ENCODE measurements around the gene PCBP3.

The PCBP3 gene

DNA sequence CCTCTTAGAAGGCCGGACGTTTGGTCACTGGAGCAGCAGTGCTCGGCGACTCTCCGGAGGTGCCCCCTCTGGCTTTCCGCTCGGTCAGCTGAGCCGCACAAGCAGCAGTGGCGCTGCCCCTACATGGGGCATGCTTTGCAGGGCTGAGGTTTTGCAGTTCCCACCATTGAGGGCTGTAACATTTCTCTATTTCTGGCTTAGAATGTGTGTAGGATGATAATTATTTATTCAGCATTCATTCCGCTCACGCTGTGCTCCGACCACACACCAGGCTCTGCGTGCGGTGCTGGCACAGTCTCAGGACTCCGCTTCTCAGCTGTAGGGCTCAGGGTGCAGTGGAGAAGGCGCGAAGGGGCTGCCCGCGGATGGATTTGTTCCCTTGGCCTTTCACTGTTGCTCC, 119.5 kb downstream of the PCBP3 start:
- DNase-seq, result no peak

DNA sequence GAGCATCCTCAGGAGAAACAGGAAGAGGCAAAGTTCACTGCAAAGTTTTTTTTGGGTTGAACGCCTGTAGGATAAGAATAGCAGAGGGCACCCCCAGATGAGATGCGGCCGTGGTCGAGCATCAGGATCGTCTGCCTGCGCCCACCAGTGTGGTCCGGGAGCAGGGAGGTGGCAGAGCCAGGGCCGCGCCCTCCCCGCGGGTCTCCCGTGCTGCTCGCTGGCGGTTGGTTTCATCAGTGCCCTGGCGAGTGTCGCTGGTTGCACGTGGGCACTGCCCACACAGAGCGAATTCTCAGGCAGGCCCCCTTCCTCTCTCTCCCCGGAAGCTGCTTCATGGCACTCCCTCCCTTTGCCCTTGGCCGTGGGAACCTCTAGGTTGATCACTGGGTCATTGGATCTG, 120.0 kb downstream of the PCBP3 start:
- no peak for DNase-seq

DNA sequence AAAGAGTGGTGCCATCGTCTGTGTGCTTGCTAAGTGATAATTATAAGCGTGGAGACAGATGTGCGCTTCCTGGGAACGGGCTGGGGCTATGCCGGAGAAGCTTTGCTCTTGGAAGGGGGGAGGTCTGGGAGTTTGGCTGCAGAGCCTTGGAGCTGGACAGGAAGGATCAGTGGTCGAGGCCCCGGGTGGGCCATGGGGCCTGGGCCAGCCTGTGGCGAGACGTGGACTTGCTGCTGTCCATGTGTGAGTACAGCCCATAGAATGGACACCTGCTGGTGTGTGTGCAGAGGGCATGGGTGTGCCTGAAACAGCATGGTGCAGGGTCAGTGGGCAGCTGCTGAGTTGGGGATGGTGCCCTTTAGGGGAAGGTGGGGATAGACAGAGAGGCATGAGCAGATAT, 121.3 kb downstream of the PCBP3 start:
- DNase-seq, result no peak

DNA sequence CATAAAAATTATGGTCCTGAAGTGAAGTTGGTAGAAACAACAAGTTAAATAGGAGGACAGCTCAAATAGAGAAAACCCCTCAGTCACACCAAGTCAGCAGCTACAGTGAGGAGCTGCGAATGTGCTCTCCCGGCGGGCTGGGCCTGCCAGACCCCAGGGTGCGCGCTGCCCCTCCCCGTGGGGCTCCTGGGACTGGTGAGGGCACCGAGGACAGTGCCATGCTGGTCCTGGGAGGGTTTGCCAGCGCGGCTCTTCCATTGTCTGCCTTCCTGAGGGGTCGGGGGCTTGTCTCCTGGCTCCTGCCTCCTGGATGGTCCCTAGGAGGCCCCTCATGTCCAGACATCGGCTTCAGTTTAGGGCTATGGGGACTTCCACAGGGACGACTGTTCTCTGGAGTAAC, 121.8 kb downstream of the PCBP3 start:
- no peak for DNase-seq

DNA sequence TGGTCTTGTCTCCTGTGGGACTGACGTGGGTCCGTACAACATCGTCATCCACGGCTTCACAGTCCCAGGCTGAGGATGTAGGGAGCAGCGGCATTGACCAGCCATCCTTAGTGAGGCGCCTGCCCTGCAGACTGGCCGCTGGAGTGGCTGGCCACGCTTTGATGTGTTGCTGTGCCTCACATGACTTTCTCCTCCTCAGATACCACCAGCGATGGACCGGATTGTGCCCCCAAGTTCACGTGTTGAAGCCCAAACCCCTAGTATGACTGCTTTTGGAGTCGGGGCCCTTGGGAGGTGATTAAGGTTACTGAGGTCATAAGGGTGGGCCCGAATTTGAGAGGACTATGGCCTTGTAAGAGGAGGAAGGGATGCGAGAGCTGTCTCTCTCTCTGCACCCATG, 122.5 kb downstream of the PCBP3 start:
- no peak for DNase-seq

DNA sequence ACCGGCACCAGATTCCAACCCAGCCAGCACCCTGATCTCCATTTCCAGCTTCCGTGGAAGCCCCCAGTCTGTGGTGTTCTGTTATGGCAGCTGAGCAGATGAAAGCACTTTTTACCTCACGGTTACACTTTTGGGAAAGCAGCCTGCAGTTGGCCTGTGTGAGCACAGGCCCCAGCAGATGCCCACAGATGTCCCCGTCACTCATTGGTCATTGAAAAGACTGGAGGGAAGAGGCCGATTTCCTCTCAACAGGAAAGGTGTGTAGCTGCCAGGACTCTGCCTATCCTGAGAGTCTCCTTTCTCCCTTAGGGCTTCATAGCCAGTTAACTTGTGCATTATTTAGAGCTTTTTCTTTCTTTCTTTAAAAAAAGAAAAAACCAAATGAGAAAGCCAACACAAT, 123.0 kb downstream of the PCBP3 start:
- DNase-seq, result no peak

DNA sequence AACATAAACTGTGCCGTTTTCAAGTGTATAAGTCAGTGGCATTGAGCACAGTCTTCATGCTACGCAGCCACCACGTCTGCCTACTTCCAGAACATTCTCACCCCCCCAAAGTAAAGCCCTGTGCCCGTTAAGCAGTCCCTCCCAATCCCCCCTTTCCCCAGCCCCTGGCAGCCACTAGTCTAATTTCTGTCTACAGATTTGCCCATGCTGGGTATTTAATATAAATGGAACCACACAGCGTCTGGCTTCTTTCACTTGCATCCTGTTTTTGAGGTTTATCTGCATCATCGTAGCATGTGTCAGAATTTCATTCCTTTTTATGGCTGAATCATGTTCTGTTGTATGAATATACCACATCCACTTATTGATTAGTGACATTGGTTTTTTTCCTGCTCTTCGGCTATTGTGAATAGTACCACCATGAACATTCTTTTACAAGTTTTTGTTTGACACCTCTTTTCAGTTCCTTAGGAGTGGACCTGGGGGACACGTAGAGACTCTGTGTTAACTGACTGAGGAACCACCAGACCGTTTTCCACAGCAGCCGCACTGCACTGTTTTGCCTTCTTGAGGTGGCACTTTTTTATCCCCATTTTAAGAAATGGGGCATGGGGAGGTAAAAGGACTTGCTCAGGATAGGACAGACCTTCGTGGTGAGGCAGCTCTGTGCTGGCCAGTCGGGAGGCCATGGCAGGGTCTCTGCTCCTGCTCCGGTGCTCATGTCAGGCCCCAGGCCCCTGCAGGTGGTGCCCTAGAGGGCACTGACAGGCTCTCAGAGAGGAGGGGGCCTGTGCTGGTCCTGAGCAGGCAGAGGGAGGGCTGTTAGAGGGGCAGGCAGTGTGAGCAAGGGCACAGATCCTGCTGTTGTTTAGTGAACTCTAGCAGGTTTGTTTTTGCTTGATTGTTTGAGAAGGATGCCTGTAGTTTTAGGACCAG, 123.8 kb downstream of the PCBP3 start:
- peak; percentile 33 for DNase-seq

DNA sequence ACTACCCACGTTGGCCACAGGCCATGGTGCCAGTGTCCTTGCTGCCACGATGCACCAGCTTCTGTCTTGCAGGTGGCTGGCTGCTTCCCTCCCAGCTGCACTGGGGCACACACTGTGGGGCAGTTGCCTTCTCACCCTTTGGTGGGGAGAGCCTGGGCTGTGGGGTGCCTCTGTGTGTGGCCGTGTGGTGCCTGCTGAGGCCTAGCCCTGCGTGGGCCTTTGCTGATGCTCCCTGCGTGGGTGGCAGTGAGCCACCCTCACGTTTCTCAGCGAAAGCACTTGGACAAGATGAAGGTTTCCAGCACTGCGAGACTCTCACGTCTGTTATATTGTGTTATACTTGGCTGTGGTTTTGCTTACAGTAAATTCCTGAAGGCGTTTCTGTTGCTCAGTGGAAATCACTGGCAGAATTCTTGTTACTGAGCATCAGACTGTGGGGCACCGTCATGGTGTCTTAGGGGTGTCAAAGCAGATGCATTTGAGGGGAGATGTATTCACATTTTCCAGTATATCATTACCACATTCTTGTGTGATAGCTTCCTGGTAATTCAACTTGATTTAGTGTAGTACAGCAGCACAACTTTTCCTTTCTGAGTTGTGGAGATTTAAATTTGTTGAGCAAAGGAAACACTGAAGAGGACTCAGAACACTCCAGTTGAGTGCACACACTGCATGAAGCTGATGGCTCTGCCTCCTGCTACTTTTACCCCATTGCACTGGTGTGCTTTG, 124.7 kb downstream of the PCBP3 start:
- no peak for DNase-seq

DNA sequence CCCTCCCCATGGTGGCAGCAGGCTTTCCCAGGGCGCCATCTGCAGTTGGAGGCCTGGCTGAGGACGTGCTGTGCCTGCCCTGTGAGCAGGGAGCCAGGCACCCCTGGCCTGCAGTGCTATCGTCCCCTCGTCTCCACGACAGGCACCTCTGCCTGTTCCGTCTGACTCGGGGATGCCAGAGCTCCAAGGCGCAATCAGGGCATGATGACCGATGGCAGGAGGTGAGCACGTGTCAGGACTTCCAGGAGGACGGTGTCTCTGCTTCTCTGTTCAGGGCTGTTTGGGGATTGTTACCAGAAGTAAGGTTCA, 125.2 kb downstream of the PCBP3 start:
- DNase-seq, result no peak

DNA sequence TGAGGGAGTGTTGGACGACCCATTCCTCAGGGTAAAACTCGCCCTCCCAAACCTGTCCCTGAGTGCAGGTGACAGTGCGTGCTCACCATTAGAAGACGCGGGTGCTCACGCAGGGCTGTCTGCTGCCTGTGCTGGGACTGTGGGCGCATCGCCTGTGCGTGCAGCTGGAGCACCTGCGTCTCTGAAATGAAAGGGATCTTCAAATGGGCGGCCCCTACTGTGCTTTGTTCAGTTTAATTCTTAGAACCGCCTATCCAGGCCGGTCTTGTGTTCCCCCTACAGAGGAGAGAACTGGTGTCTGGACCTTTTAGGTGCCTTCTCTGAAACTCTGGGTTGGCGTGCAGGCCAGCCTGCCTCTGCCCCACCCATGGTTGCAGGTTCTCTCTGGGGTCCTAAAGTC, 125.8 kb downstream of the PCBP3 start:
- DNase-seq, result no peak

DNA sequence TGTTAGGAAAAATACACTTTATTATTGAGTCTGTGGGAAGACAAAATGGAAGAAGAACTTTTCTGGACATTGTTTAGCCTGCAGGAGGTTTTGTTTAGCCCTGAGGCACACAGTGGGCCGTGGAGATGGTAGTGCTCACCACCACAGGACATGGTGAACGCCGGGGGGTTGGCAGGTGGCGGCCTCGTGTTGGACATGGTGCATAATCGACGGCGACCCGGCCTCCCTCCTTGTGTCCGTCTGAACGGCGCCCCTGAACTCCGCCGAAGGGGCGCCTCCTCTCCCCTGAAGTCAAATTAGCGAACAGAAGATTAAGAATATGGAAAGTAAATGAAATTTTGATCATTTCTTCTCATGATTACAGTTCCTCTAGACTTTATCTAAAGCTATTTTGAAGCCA, 126.4 kb downstream of the PCBP3 start:
- DNase-seq, result no peak

DNA sequence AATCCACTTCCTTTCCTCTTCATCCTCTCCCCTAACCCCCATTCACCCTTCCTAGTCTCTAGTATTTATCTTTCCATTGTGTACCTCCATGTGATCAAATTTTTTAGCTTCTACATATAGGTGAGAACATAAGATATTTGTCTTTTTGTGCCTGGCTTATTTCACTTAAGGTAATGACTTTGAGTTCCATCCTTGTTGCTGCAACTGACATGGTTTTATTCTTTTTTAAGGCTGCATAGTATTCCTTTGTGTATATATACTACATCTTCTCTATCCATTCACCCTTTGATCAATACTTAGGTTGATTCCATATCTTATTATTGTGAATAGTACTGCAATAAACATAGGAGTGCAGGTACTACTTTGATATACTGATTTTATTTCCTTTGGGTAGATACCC, 128.7 kb downstream of the PCBP3 start:
- DNase-seq, result no peak

DNA sequence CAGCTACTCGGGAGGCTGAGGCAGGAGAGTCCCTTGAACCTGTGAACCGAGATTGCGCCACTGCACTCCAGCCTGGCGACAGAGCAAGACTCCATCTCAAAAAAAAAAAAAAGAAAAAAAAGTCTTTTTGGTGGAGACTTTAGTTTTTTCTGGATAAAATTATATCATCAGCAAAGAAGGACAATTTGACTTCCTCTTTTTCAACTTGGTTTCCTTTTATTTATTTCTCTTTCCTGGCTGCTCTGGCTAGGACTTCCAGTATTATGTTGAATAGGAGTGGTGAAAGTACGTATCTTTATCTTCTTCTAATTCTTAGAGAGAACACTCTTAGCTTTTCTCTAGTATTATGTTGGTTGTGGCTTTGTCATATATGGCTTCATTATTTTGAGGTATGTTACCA, 130.8 kb downstream of the PCBP3 start:
- no peak for DNase-seq

DNA sequence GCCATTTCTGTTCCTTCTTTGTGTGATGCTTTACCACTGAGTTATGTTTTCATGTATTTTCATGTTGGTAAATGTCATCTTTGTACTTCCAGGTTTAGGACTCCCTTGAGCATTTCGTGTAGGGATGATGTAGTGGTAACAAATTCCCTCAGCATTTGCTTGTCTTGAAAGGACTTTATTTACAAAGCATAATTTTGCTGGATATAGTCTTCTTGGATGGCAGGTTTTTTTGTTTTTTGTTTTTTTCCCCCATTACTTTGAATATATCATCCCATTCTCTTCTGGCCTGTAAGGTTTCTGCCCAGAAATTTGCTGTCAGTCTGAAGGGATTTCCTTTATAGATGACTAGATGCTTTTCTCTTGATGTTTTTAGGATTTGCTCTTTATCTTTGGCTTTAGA, 133.4 kb downstream of the PCBP3 start:
- DNase-seq, result no peak

DNA sequence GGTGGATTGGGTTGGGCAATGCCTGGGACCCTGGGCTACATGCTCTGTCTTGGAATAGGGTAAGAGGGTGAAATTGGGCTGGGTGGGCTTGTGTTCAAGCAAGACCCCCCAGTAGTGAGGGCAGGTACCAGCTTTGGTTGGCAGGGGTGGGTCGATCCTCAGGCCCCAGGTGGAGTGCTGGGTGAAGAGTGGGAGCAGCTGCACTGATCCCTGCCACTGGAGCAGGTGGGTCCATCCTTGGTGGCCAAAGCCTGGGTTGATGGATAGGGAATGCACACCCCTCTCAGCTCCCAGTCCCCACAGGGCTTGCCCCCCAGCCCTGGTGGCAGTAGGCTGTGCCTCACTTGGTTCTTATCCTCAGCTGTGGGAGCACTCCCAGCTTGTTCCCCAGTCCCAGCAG, 135.2 kb downstream of the PCBP3 start:
- no peak for DNase-seq

DNA sequence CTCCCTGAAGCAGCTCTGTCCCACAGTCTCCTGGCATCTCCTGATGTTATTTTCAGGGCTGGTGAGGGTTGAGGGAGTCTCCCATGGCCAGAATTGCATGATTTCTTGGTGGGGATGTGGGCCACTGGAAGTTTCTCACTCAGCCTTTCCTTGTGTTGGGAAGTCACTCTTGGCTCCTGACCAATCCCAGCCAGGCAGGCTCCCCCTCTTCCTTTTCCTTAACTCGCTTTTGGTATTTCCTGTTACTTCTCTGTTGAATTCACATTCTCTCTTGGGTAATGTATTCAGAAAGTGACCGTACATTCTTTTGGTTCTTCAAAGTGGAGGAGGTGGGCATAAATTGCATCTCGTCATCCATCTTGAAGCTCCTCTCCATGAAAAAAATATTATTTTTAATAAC, 135.7 kb downstream of the PCBP3 start:
- no peak for DNase-seq

DNA sequence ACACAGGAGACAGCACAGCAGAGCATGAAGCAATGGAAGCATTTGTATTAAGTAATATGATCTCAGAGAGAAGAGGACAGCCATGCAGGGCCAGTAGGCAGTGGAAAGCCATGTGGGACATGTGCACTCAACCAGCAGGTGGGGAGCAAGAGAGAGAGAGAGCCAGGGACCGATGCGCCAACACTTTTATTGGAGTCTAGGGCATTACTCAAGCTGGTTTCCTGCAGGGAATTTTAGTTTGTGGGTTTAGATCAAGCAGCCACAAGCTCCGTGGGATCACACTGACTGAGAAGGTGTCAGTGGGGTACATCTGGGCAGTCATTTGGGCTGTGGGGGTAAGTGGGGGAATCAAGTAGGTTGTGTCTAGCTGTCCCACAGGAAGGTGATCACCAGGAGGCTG, 137.1 kb downstream of the PCBP3 start:
- no peak for DNase-seq

DNA sequence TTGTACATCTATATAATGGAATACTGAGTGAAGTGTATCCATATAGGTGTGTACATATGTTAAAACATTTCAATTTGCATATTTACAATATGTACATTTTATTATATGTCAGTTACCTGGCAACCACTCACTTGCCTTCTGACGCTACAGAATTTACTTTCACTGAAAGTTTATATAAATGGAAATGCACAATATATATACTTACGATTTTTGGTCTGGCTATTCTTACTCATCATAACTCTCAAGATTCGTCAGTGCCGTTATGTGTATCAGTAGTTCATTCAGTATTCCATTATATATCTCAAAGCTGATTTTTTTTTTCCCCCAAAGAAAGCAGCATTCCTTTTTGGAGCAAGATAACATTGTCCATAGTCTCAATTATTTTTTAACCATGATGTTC, 138.2 kb downstream of the PCBP3 start:
- DNase-seq, result no peak

DNA sequence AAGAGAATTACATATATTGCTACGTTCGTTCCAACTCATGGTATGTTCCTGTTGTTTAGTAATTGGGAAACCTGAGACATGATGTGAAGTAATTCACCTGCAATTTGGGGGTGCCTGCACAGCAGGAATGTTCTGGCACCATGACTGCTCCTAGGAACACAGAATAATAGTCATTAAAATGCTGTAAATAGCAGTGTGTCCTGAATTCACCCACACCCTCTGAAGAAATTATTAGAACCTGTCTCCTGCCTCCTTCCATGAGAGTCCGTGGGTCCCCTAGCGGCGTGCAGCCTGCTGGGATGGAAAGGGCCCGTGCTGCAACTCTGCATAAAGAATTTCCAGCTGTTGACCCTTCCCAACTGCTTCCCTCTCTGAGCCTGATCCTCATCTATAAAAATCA, 143.1 kb downstream of the PCBP3 start:
- no peak for DNase-seq

DNA sequence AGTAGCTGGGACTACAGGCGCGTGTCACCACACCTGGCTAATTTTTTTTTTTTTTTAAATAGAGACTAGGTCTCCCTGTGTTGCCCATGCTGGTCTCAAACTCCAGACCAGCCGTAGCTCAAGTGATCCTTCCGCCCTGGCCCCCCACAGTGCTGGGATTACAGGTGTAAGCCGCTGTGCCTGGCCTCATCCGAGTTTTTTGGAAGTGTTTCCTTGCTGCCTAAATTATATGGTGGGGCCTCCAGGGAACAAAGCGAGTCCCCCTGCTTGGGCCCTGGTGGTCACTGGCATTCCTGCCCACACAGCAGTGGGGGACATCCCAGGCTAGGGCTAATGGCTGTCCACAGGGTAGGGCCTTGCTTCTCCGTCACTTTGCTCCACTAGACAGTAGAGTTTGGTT, 143.8 kb downstream of the PCBP3 start:
- no peak for DNase-seq

DNA sequence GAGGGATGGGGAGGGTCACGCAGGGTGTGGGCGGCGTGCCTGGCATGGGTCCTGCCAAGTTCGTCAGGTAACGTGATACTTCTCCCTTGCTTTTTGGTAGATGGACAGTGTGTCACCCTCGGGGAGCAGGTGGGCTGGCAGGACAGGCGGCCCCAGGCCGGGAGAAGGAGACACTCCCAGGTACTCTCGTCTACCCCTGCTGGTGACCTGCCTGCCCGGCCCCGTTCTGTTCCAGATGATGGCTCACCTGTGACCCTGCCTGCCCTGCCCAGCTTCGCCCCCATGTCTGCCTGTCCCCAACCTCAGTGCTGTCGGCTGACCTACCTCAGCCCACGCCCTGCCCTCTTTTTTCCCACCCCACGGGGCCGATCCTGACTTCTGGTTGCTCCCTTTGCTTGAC, 144.7 kb downstream of the PCBP3 start:
- DNase-seq, result no peak

DNA sequence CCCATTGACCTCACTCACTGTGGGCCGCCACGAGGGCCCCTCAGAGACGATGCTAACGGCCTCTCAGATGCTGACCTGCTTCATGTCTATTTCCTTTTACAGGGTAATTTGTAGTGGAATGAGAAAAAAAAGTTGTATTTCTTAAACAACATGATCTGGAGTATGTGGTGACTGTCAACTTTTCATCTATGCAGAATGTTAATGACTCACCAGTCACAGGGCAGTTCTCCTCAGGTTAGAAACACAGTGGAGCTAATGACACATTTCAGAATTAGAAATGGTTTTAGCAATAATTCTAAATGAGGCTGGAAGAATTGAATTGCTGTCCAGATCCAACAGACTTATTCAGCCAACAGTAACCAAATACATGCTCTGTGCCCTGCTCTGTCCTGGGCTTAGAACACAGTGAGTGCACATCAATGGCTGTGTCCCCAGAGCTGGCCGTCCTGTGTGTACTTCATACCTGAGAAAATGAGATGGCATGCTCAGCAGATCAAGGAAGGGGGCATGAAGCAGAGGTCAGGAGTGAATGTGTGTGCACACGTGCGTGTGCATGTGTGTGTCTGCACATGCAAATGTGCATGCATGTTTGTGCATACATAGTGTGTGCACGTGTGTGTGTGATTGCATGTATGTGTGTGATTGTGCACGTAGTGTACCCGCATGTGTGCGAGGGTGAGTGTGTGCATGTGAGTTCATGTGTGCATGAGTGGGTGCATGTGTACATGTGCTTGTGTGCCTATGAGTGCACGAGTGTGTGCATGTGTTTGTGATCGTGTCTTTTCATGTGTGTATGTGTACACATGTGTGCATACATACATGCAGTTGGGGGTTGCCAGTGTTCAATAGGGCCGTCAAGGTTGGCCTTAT, 145.3 kb downstream of the PCBP3 start:
- DNase-seq, result no peak

DNA sequence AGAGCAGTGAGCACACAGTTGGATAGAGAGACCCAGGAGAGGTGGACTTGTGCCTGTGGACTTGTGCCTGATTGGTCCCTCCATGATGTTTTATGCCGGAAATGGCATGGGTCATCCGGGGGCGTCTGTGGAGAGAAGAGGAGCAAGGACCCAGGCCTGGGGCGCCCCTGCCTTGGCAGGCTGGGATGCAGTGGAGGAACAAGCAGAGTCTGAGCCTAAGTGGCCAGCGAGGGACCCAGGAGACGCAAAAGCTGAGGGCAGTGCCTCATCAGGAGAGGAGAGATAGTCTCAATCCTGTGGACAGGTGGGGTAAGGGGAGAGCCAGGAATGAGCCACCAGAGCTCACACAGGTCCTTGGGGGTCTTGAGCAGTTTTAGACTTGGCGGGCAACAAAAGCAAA, 146.9 kb downstream of the PCBP3 start:
- no peak for DNase-seq

Data from central memory CD4-positive, alpha-beta T cell (primary cell).